ENCODE data around the gene SPINT1.
A peak's percentile ranks its signal among the peaks of the same experiment; 100 is the strongest.

Gene SPINT1

DNA sequence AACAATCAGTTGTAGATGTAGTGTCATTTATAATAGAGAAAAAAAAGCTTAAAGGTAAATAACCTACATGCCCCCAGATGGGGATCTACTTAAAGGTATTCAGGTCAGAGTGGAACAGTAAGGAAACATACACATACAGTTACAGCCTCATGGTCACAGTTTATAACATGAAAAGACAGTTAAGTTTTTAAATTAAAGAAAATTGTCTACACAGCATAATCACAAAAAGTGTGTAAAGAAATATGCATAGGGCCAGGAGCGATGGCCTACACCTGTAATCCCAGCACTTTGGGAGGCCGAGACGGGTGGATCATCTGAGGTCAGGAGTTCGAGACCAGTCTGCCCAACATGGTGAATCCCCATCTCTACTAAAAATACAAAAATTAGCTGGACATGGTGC is 23.4 kb downstream of the SPINT1 start:
- Mint-ChIP-seq H3K9me3 (no peaks in the 10 kb centered on the region), H3K27ac (no peak overlapping the region), H3K4me3 (no peak overlapping the region)

DNA sequence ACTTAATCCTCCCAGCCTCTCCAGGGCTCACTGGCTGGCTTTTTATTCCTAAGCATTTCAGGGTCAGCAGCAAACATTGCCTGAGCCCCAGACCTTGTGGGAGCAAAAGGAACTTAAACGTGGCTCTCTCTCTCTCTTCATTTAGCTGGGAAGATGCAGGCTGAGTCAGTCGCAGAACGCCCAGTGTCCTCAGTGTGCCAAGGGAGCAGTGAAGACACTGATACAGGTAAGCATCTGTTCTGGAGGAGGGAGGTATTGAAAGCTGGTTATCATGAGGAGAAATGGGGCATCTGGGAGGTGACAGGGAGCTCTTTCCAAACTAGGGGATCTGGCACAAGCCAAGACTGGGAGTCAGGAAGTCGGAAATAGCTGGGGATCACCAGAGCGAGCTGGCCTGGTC is 25.8 kb downstream of the SPINT1 start:
- Mint-ChIP-seq H3K9me3 (no peaks in the 10 kb centered on the region), H3K27me3 (peaks cover 6% of the 10 kb centered on the region), H3K27ac (no peak overlapping the region), H3K36me3 (ENCODE audit: low read depth) (no peaks in the 10 kb centered on the region), H3K4me3 (no peak overlapping the region), H3K4me1 (ENCODE audit: low read depth) (peaks cover 22% of the 10 kb centered on the region)

More for the DNA sequence above, 23.4 kb downstream of the SPINT1 start:
- H3K4me1 Mint-ChIP-seq (ENCODE audit: low read depth), result peaks cover 12% of the 10 kb centered on the region
- no peaks in the 10 kb centered on the region for H3K27me3 Mint-ChIP-seq
- H3K36me3 Mint-ChIP-seq (ENCODE audit: low read depth), result no peaks in the 10 kb centered on the region

GRCh38 chr15:40870716-40871115 is 26.9 kb downstream of the SPINT1 start:
- H3K27me3 Mint-ChIP-seq, result peaks cover 8% of the 10 kb centered on the region
- no peak overlapping the region for H3K4me3 Mint-ChIP-seq
- H3K36me3 Mint-ChIP-seq (ENCODE audit: low read depth), result no peaks in the 10 kb centered on the region
- peaks cover 22% of the 10 kb centered on the region for H3K4me1 Mint-ChIP-seq (ENCODE audit: low read depth)
- no peaks in the 10 kb centered on the region for H3K9me3 Mint-ChIP-seq
- no peak overlapping the region for H3K27ac Mint-ChIP-seq

GRCh38 chr15:40871749-40872617 is 28.1 kb downstream of the SPINT1 start:
- Mint-ChIP-seq H3K4me1 (ENCODE audit: low read depth) (peaks cover 22% of the 10 kb centered on the region), H3K9me3 (no peaks in the 10 kb centered on the region), H3K27me3 (peaks cover 14% of the 10 kb centered on the region), H3K36me3 (ENCODE audit: low read depth) (no peaks in the 10 kb centered on the region), H3K27ac (no peak overlapping the region), H3K4me3 (no peak overlapping the region)

GRCh38 chr15:40872791-40873693 is 29.2 kb downstream of the SPINT1 start:
- Mint-ChIP-seq H3K36me3 (ENCODE audit: low read depth) (no peaks in the 10 kb centered on the region), H3K4me1 (ENCODE audit: low read depth) (peaks cover 22% of the 10 kb centered on the region), H3K9me3 (no peaks in the 10 kb centered on the region), H3K27me3 (peaks cover 14% of the 10 kb centered on the region), H3K27ac (no peak overlapping the region), H3K4me3 (peak overlapping the region; percentile 65)

- no peaks in the 10 kb centered on the region for H3K9me3 Mint-ChIP-seq
Observed at GRCh38 chr15:40873694-40874561, 30.1 kb downstream of the SPINT1 start, which contains the start of gene RHOV. RHOV (minus strand) TSS chr15:40874234; CDS start chr15:40874139, 95 bp downstream.

DNA sequence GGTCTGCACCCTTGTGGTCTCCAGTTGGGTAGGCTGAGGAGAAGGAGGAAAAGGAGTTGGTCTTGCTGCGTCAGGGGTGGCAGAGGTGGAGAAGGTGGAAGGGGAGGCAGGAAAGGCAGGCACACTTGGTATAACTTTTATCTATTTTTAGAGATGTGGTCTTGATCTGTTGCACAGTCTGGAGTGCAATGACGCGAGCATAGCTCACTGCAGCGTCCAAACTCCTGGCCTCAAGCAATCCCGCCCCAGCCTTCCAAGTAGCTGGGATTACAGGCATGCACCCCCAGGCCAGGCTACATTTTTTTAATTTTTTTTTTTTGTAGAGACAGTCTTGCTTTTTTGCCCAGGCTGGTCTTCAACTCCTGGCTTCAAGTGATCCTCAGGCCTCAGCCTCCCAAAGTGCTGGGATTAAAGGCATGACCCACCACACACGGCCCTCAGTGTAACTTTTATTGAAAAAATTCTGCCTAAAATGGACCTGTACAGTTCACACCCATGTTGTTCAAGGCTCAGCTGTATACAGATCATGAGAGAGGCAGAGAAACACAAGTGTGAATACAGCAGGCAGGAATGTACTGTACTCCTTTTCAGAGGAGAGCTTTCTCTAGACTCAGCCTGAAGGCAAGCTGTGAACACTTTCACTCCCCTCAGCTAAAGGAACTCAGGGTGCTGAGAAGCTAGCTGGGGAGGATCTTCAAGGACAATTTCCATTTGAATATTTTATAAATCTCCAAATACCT is 32.3 kb downstream of the SPINT1 start:
- no peaks in the 10 kb centered on the region for H3K9me3 Mint-ChIP-seq
- no peaks in the 10 kb centered on the region for H3K36me3 Mint-ChIP-seq (ENCODE audit: low read depth)
- no peak overlapping the region for H3K4me3 Mint-ChIP-seq
- peaks cover 31% of the 10 kb centered on the region for H3K4me1 Mint-ChIP-seq (ENCODE audit: low read depth)
- H3K27me3 Mint-ChIP-seq, result peaks cover 14% of the 10 kb centered on the region
- no peak overlapping the region for H3K27ac Mint-ChIP-seq

More at GRCh38 chr15:40873694-40874561, 30.1 kb downstream of the SPINT1 start, which contains the start of gene RHOV:
- peaks cover 26% of the 10 kb centered on the region for H3K4me1 Mint-ChIP-seq (ENCODE audit: low read depth)
- no peak within 1 kb of the TSS for H3K27ac Mint-ChIP-seq
- peaks cover 14% of the 10 kb centered on the region for H3K27me3 Mint-ChIP-seq
- no peaks in the 10 kb centered on the region for H3K36me3 Mint-ChIP-seq (ENCODE audit: low read depth)
- H3K4me3 Mint-ChIP-seq, result peak within 1 kb of the TSS; percentile 65

DNA sequence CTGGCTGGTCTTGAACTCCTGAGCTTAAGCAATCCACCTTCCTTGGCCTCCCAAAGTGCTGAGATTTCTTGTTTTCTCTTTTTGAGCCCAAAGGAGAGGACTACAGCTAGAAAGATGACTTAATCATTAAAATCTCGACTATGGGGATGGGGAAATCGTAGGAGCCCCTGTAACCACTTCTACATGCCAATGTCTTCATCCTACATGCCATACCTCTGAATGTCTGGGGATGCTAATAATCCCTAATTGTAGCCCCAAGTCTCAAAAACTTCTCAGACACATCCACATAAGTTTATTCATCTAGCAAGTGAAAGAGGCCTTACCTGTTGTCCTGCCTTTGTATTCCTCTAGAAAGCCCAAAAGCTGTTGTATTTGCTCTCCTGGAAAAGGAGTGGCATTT is 33.8 kb downstream of the SPINT1 start:
- Mint-ChIP-seq H3K27ac (no peak overlapping the region), H3K4me1 (ENCODE audit: low read depth) (peaks cover 17% of the 10 kb centered on the region), H3K4me3 (no peak overlapping the region), H3K9me3 (no peaks in the 10 kb centered on the region), H3K36me3 (ENCODE audit: low read depth) (no peaks in the 10 kb centered on the region), H3K27me3 (peaks cover 14% of the 10 kb centered on the region)

DNA sequence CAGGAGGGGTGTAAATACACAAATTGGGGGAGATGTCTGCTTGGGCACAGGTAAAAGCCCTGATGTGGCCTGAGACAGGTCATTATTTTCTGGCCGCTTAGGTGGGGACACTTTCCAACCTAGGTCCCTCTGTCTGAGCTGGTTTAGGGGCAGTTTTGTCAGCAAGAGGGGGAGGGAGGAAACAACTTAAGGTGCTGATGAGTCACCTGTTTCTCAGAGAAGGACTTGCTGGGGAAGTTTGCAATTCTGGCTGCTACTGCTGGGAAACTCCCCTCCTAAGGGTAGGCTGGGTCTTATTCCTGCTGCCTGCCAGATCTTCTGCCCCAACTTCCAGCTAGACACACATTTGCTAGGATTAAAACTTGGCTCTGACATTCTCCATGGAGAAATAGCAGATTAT is 34.9 kb downstream of the SPINT1 start:
- Mint-ChIP-seq H3K27ac (no peak overlapping the region), H3K36me3 (ENCODE audit: low read depth) (no peaks in the 10 kb centered on the region), H3K4me1 (ENCODE audit: low read depth) (peaks cover 17% of the 10 kb centered on the region), H3K9me3 (no peaks in the 10 kb centered on the region), H3K4me3 (no peak overlapping the region), H3K27me3 (peaks cover 14% of the 10 kb centered on the region)

DNA sequence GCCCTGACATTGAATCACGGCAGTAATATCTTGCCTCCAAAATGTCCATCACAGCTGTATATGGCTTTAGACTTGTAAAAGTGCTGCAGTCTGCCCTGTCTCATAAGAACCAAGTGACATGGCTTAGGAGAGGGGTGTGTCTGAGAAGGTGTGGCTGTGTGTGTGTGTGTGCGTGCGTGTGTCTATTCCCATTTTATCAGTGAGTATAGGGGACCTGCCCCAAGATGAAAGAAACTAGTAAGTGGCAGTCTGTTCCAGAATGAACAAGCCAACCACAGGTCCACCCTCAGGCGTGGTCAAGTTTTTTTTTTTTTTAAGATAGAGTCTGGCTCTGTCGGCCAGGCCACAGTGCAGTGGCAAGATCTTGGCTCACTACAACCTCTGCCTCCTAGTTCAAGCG is 35.8 kb downstream of the SPINT1 start:
- Mint-ChIP-seq H3K9me3 (no peaks in the 10 kb centered on the region), H3K4me3 (no peak overlapping the region), H3K27ac (no peak overlapping the region), H3K36me3 (ENCODE audit: low read depth) (no peaks in the 10 kb centered on the region), H3K4me1 (ENCODE audit: low read depth) (peaks cover 16% of the 10 kb centered on the region), H3K27me3 (peaks cover 8% of the 10 kb centered on the region)

DNA sequence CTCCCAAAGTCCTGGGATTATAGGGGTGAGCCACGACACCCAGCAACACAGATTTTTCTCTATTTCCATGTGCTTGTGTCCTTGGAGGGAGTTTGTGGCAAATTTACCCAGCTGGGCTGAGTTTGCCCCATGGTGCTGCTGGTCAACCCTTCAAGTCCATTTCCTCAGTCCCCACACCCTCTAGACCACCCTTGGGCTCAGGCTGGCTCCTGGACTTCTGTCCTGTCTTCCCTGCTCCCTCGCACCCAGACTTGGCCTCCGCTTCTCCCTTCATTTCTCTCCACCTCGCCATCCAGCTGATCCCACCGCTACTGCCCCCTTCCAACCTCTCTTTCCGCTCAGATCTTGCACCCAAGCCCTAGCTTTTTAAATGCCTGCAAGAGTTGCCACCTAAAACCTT is 37.5 kb downstream of the SPINT1 start:
- peaks cover 22% of the 10 kb centered on the region for H3K4me1 Mint-ChIP-seq (ENCODE audit: low read depth)
- H3K36me3 Mint-ChIP-seq (ENCODE audit: low read depth), result no peaks in the 10 kb centered on the region
- H3K4me3 Mint-ChIP-seq, result no peak overlapping the region
- H3K9me3 Mint-ChIP-seq, result no peaks in the 10 kb centered on the region
- no peak overlapping the region for H3K27ac Mint-ChIP-seq
- H3K27me3 Mint-ChIP-seq, result peaks cover 3% of the 10 kb centered on the region

- Mint-ChIP-seq H3K27ac (no peak overlapping the region), H3K4me1 (ENCODE audit: low read depth) (peaks cover 15% of the 10 kb centered on the region), H3K27me3 (no peaks in the 10 kb centered on the region), H3K36me3 (ENCODE audit: low read depth) (no peaks in the 10 kb centered on the region), H3K9me3 (no peaks in the 10 kb centered on the region), H3K4me3 (no peak overlapping the region)
Observed at GRCh38 chr15:40886586-40886985, 42.7 kb downstream of the SPINT1 start.

DNA sequence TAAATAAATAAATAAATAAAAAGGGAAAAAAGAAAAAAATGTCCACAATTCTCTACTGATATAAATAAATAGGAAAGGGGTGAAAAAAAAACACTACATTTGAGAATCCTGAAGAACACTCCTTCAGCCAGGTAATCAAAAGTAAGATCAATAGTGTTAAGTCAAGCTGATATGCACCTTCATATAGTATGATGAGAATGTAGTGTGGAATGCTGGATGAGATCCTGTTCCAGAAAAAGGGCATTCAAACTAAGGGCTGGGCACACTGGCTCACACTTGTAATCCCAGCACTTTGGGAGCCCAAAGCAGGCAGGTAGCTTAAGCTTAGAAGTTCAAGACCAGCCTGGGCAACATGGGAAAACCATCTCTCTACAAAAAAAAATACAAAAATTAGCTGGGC is 45.3 kb downstream of the SPINT1 start:
- no peak overlapping the region for H3K4me3 Mint-ChIP-seq
- no peak overlapping the region for H3K27ac Mint-ChIP-seq
- H3K9me3 Mint-ChIP-seq, result no peaks in the 10 kb centered on the region
- H3K4me1 Mint-ChIP-seq (ENCODE audit: low read depth), result peaks cover 22% of the 10 kb centered on the region
- no peaks in the 10 kb centered on the region for H3K27me3 Mint-ChIP-seq
- no peaks in the 10 kb centered on the region for H3K36me3 Mint-ChIP-seq (ENCODE audit: low read depth)

- Mint-ChIP-seq H3K36me3 (ENCODE audit: low read depth) (peaks cover 4% of the 10 kb centered on the region), H3K27me3 (no peaks in the 10 kb centered on the region), H3K4me3 (no peak overlapping the region), H3K4me1 (ENCODE audit: low read depth) (peaks cover 26% of the 10 kb centered on the region), H3K27ac (no peak overlapping the region), H3K9me3 (no peaks in the 10 kb centered on the region)
Observed at GRCh38 chr15:40891138-40891537, 47.3 kb downstream of the SPINT1 start.
